SK-N-SH (cell line): ENCODE data around the gene MAP4K4. TPM values are rescaled to one million over a fixed set of nuclear protein-coding genes. Genes with fewer than 3 reads are reported as not detected.

ENCODE experiments used
- CTCF ChIA-PET: fragments of 300-600, 350-600 bp; formaldehyde crosslinking; extraction: SDS; loops from one replicate; lab custom pipeline; 2021; lab: Yijun Ruan, JAX
- POLR2A ChIA-PET: fragments of 350-600 bp; sonication (Branson Sonifier 250); formaldehyde crosslinking; extraction: SDS; loops from one replicate; lab custom pipeline; 2020; ENCODE audit warnings: antibody characterized with exemption, inconsistent platforms; lab: Yijun Ruan, JAX
- DNase-seq: peaks from one replicate; pipeline ENCODE4 v3.0.0; 2012
- H2AFZ ChIP-seq: fragments of 200-600 bp; sonication (generic); 2 replicates; pipeline ENCODE4 v1.8.1; 2016; ENCODE audit warnings: antibody characterized with exemption, mild to moderate bottlenecking, low read depth
- H3F3A ChIP-seq: fragments of 200-600 bp; sonication (generic); replicated peaks from 2 replicates; pipeline ENCODE3; 2016; ENCODE audit warnings: antibody characterized with exemption, mild to moderate bottlenecking; ENCODE audit not compliant: insufficient read depth
- H3K27ac ChIP-seq, 2 experiments: fragments of 200-500 bp in 1 of 2; fragments of 200-600 bp in 1 of 2; sonication (Bioruptor generic) in 1 of 2; sonication (generic), shearing (Covaris generic) in 1 of 2; 2 replicates each; pipeline versions ENCODE4 v1.5.1 to v1.6.1; 2014 to 2016; ENCODE audit warnings: low read depth in 2 of 2, inconsistent platforms in 1 of 2, low read length in 1 of 2, mild to moderate bottlenecking in 1 of 2, mixed read lengths in 1 of 2
- H3K27me3 ChIP-seq: fragments of 200-600 bp; sonication (generic), shearing (Covaris generic); 2 replicates; pipeline ENCODE4 v1.6.1; 2016; ENCODE audit warnings: mixed run types; ENCODE audit not compliant: insufficient read depth
- H3K36me3 ChIP-seq, 2 experiments: fragments of 200-500 bp in 1 of 2; fragments of 200-600 bp in 1 of 2; sonication (Bioruptor generic) in 1 of 2; sonication (generic) in 1 of 2; replicated peaks in 1 of 2; 2 replicates each; pipeline versions ENCODE3 to v1.5.1; 2014 to 2016; ENCODE audit warnings: low read length in 1 of 2, mild to moderate bottlenecking in 1 of 2; ENCODE audit not compliant: insufficient read depth in 2 of 2, control insufficient read depth in 1 of 2
- H3K4me1 ChIP-seq, 2 experiments: fragments of 200-500 bp in 1 of 2; fragments of 200-600 bp in 1 of 2; sonication (Bioruptor generic) in 1 of 2; sonication (generic), shearing (Covaris generic) in 1 of 2; 2 replicates each; pipeline versions ENCODE4 v1.5.1 to v1.6.1; 2014 to 2016; ENCODE audit warnings: low read depth in 1 of 2, low read length in 1 of 2, mixed run types in 1 of 2; ENCODE audit not compliant: insufficient read depth in 2 of 2, control insufficient read depth in 1 of 2
- H3K4me2 ChIP-seq: fragments of 200-600 bp; sonication (generic), shearing (Covaris generic); 2 replicates; pipeline ENCODE4 v1.6.1; 2017; ENCODE audit warnings: mixed run types
- H3K4me3 ChIP-seq, 2 experiments: fragments of 200-500 bp in 1 of 2; fragments of 200-600 bp in 1 of 2; sonication (Bioruptor generic) in 1 of 2; sonication (generic), shearing (Covaris generic) in 1 of 2; 2 replicates each; pipeline versions ENCODE4 v1.5.1 to v1.8.1; 2014 to 2016; ENCODE audit warnings: low read depth in 2 of 2, inconsistent platforms in 1 of 2, low read length in 1 of 2, mild to moderate bottlenecking in 1 of 2, mixed read lengths in 1 of 2, moderate library complexity in 1 of 2
- H3K79me2 ChIP-seq: fragments of 200-600 bp; sonication (generic); 2 replicates; pipeline ENCODE4 v1.8.1; 2017; ENCODE audit warnings: mild to moderate bottlenecking; ENCODE audit not compliant: insufficient read depth
- H3K9ac ChIP-seq: fragments of 200-600 bp; sonication (generic); 2 replicates; pipeline ENCODE4 v1.6.1; 2017; ENCODE audit warnings: mixed run types
- H3K9me2 ChIP-seq: fragments of 200-600 bp; sonication (generic); 2 replicates; pipeline ENCODE4 v1.6.1; 2017; ENCODE audit warnings: mixed run types
- H3K9me3 ChIP-seq: fragments of 200-600 bp; sonication (generic); 2 replicates; pipeline ENCODE4 v1.6.1; 2017; ENCODE audit warnings: mixed run types, mild to moderate bottlenecking, moderate library complexity
- H4K20me1 ChIP-seq: fragments of 200-600 bp; sonication (generic); 2 replicates; pipeline ENCODE4 v1.6.1; 2017; ENCODE audit warnings: mild to moderate bottlenecking, mixed run types; ENCODE audit not compliant: insufficient read depth
- EZH2phosphoT487 ChIP-seq: fragments of 200-600 bp; sonication (generic); IDR thresholded peaks from 2 replicates; pipeline ENCODE4 v1.6.1; 2017; ENCODE audit warnings: low read depth, mixed run types, mild to moderate bottlenecking, antibody characterized with exemption, moderate library complexity, borderline replicate concordance
- IRF3 ChIP-seq: fragments of 150-350 bp; IDR thresholded peaks from 2 replicates; pipeline ENCODE4 v1.6.1; 2016; ENCODE audit warnings: mild to moderate bottlenecking, low read depth, low read length
- MEF2A ChIP-seq: IDR thresholded peaks from 2 replicates; pipeline ENCODE4 v1.4.0; 2012; ENCODE audit warnings: low read depth, borderline replicate concordance
- RAD21 ChIP-seq: IDR thresholded peaks from 2 replicates; pipeline ENCODE4 v1.6.1; 2012; ENCODE audit warnings: mild to moderate bottlenecking, low read length
- RXRA ChIP-seq: IDR thresholded peaks from 2 replicates; pipeline ENCODE4 v1.4.0; 2012; ENCODE audit warnings: low read depth, mild to moderate bottlenecking, borderline replicate concordance
- TAF1 ChIP-seq: IDR thresholded peaks from 2 replicates; pipeline ENCODE4 v1.6.1; 2012; ENCODE audit warnings: low read depth, mild to moderate bottlenecking, low read length, moderate library complexity, borderline replicate concordance
- TEAD4 ChIP-seq: IDR thresholded peaks from 2 replicates; pipeline ENCODE4 v1.4.0; 2012; ENCODE audit warnings: mild to moderate bottlenecking, borderline replicate concordance; ENCODE audit not compliant: insufficient read depth
- USF1 ChIP-seq: IDR thresholded peaks from 2 replicates; pipeline ENCODE4 v1.4.0; 2012; ENCODE audit warnings: low read depth, borderline replicate concordance
- YY1 ChIP-seq: IDR thresholded peaks from 2 replicates; pipeline ENCODE4 v1.4.0; 2012; ENCODE audit warnings: low read depth, mild to moderate bottlenecking
- WGBS: methylation state at CpG from one replicate; pipeline ENCODE4 v1.1.6; 2017; ENCODE audit warnings: low lambda C conversion rate; 5-methylcytosine and 5-hydroxymethylcytosine counted together
- polyA plus RNA-seq, 3 experiments: library from polyadenylated mRNA; depleted of rRNA; stranded (reverse); fragments of >200 nt; gene quantifications; 2 replicates each; pipeline ENCODE4 v1.2.3, GENCODE V29; 2012

The MAP4K4 gene
- polyA plus RNA-seq, 1 of the 3 experiments (the other 2 are of a cell fraction) = 72.9 TPM

- H3K36me3 ChIP-seq = peaks cover 3 to 18% of the 10 kb centered on the region in 2 experiments
- peaks cover 100% of the 10 kb centered on the region for H3K79me2 ChIP-seq
- peaks cover 17% of the 10 kb centered on the region for H3F3A ChIP-seq
- H3K9me2 ChIP-seq = no peaks in the 10 kb centered on the region
- ChIA-PET CTCF (interaction anchor here (0.7 kb wide), 1 partner anchor 65 kb away, joined by 3 read pairs; no protein-coding TSS in a partner anchor), POLR2A (interaction anchor here (0.6 kb wide), 1 partner anchor 101 kb away, joined by 6 read pairs; no protein-coding TSS in a partner anchor)
- 0 out of 2 replicates have a peak overlapping the region, but pooled peaks have one; percentile 29 for H3K4me2 ChIP-seq
- peaks cover 82% of the 10 kb centered on the region for H4K20me1 ChIP-seq
- WGBS = 92% methylated on average over 4 of the region's 4 CpGs
- no peak for DNase-seq
- no peak overlapping the region for H3K4me3 ChIP-seq
- H3K4me1 ChIP-seq = peaks cover 13 to 57% of the 10 kb centered on the region in 2 experiments
- no peaks in the 10 kb centered on the region for H3K9me3 ChIP-seq
- TF ChIP-seq TAF1 (no peak), RXRA (no peak), USF1 (no peak), MEF2A (no peak), YY1 (no peak)
- no peak overlapping the region for H2AFZ ChIP-seq
- H3K27ac ChIP-seq = peak overlapping the region in 1 of 2 experiments; percentile 68; a peak in 2 of 4 replicates
- H3K9ac ChIP-seq = no peak overlapping the region
- no peaks in the 10 kb centered on the region for H3K27me3 ChIP-seq
Observed at GRCh38 chr2:101706121-101706818, 8.8 kb downstream of the MAP4K4 start.

- Histone ChIP-seq H3K9ac (no peak overlapping the region), H4K20me1 (peaks cover 82% of the 10 kb centered on the region), H3F3A (peaks cover 17% of the 10 kb centered on the region), H3K4me1 (peaks cover 13 to 57% of the 10 kb centered on the region in 2 experiments), H3K4me3 (no peak overlapping the region), H2AFZ (no peak overlapping the region), H3K27me3 (no peaks in the 10 kb centered on the region), H3K36me3 (peaks cover 3 to 22% of the 10 kb centered on the region in 2 experiments), H3K4me2 (0 out of 2 replicates have a peak overlapping the region, but pooled peaks have one; percentile 29), H3K79me2 (peaks cover 100% of the 10 kb centered on the region), H3K9me3 (no peaks in the 10 kb centered on the region), H3K9me2 (no peaks in the 10 kb centered on the region), H3K27ac (peak overlapping the region in 1 of 2 experiments; percentile 30; a peak in 2 of 4 replicates)
- POLR2A ChIA-PET = interaction anchor here (0.6 kb wide), 1 partner anchor 100 kb away, joined by 6 read pairs; no protein-coding TSS in a partner anchor
- CTCF ChIA-PET = interaction anchor here (0.7 kb wide), 1 partner anchor 64 kb away, joined by 3 read pairs; no protein-coding TSS in a partner anchor
- TF ChIP-seq USF1 (no peak), IRF3 (no peak), EZH2phosphoT487 (no peak), TEAD4 (no peak), RAD21 (no peak)
- DNase-seq = no peak
- 62% methylated on average over 1 of the region's 1 CpG for WGBS
Observed at GRCh38 chr2:101706819-101707177, 9.3 kb downstream of the MAP4K4 start.
